HG03060 (cell line): ENCODE data around the gene PLA2R1.

Source experiments
- ATAC-seq: cut with Tn5 transposase; IDR thresholded peaks from one replicate; pipeline ENCODE4 v1.9.1; 2021; ENCODE audit warnings: low read depth, moderate number of reproducible peaks; ENCODE audit not compliant: unreplicated experiment

Gene PLA2R1

DNA sequence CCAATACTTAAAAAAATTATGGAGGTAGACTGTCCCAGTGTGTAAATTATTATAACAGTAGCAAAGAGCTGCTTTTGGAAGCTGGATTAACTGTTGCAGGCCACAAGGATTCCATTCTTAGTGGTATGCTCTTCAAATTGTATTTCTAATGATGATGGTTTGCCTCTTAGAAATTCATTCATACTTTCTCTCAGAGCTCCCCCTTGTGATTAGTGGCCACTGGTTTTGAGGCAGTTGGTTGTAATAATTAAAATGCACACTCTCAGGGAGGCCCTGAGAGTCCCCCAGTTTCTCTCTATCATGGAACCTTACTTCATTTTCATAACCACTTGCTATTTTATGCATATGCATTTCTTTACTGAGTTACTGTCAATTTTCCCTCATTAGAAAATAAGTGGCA is 122.5 kb downstream of the PLA2R1 start:
- peak; percentile 74 for ATAC-seq

DNA sequence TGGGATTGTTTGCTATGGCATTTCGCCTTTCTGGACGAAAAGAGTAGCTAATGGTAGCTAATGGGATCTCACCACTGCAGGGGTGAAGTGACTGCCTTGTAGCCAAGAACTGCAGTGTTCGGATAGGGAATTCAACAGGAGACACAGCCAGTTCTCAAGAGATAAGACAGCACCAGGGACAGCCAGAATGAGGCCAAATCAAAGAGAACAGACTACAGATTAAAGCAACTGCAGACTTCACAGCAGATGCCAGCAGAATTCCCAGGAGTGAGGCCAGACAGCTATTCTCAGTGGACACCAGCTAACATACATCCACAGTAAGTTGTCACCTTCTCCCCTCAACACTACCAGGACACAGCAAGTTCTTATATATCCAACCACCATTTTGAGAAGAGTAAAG is 124.0 kb downstream of the PLA2R1 start:
- ATAC-seq = no peak

DNA sequence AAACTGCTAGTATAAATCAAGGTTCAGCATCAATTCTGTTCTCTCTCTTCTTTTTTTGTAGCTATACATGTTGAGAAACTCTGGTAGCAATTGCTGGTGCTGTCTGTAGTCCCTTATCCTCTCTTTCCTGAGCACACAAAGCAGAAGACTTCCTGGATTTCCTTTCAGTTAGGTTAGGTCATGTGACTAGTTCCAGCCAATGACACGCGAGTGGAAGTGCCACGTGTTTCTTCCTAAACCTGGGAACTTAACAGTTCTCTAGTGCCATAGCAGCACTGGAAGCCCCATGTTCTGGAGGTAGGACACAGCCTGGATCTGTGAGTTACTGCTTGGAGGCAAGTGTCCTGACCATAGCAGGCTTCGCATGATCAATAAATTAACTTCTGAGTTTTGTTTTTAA is 125.9 kb downstream of the PLA2R1 start:
- ATAC-seq = no peak

DNA sequence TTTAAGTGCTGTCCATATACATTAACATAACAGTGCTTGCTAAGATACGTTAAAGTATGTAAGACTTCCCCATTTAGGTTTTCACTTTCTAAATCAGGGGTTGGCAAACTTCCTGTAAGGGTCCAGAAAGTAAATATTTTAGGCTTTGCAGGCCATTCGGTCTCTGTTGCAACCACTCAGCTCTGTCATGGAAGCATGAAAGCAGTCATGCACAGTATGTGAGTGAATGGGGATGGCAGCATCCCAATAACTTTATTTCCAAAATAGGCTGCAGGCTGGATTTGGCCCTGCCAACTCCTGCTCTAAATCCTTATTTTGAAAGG is 128.7 kb downstream of the PLA2R1 start:
- ATAC-seq = peak; percentile 84

DNA sequence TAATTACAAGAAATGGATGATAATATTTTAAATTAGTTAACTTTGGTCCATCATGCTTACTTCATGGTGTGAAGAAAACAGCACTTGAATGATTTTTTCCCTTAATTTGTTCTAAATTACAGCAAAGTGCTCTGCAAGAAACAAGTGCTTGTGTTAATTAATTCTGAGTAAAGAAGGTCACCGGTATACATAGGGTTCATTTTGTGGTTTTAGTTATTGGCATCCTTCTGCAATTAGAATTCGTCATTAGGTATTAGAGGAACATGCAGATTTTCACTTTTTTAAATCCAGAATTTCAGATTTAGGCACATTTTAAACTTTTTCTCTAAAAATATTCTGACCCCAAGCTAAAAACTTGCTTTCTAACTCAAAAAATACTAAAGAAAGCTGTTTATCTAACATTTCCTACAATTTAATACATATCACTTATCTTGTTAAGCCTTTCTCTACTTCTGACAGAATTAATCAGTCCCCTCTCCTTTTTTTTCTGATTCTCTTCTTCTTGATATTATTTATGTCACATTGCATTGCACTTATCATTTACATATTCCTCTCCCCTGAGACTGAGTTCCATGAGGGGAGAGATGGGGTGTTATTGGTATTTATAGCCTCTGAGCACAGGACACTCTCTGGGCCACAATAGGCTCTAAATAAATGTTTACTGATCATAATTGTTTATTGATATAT is 129.2 kb downstream of the PLA2R1 start:
- no peak for ATAC-seq

DNA sequence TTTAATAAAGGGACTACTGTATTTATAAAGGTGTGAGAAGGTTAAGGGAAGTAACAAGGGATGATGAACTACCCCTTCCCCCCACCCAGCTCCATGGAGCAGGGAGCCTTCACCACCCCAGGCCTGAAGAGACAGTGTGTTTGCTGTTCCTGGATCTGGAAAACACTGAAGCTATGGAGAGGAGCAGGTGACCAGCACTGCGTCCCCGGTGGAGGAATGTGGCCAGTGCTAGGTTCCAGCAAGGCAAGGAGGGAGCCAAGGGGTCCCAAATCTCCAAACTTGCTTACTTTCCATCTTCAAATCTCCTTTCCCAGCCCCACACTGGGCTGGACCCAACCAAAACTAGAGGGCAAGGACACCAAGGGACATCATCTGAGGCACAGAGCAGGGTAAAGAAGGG is 135.7 kb downstream of the PLA2R1 start:
- ATAC-seq = no peak

DNA sequence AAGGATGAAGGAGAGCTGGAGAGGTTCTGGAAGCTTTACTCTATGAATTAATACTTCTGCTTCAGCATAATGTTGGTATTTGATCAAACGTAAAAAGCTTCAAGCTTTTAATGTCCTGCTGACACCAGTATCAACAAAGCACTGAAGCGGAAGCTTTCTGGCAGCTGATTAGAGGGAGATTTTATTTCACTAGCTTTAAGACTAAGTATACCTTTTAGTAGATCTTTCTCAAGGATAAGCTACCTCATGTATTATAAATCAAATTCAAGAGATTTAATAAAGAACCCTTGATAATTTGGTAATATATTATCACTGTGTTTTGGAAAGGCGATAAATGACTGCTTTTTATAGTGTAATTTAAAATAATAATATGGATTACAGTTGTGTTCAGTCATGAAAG is 136.4 kb downstream of the PLA2R1 start:
- ATAC-seq = no peak

DNA sequence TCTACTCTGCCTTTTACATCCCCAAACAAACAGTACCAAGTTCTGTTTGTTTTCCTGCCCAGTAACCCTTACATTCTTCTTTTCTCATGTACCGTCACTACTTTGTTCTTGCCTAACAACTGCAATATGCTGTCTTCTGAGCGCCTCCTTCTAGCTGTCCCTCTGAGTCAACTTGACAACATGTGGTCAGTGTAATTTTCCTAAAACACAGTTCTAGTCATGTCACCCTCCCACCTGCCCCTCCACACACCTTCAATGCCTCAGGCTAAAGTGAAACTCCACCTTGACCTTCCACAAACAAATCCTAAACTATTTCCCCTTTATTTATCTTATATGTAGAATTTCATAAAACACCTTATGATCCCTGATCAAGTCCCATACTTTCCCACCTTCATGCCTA is 139.9 kb downstream of the PLA2R1 start:
- peak; percentile 58 for ATAC-seq

DNA sequence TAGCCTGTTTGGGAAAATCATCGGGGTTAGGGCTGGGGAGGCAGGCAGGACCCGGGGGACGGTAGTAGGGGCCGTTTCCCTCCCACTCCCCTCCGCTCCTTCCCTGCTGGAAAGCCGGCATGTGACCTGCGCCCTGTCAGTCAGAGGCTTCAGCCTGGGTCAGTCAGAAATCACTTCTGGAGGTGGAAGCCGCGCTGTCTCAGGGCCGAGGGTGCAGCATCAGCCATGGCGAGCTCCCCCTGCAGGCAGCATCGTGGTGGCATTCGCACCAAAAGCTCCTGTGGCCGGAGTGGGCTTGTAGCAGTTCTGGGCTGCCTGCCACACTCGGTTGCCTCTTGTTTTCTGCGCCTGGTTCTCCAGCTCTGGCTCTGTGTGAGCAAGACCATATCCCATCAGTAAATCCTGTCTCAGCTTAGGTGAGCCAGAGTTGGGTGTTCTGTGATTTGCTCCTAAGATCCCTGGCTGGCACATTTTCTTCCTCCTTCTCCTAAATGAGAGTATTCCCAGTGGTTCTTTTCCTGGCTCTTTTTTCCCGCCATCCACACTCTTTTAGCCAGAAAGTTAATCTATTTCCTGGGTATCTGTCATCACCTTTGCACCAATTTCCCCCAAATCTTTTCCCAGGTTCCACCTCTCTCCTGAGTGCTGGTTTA is 140.5 kb downstream of the PLA2R1 start:
- peak; percentile 57 for ATAC-seq

DNA sequence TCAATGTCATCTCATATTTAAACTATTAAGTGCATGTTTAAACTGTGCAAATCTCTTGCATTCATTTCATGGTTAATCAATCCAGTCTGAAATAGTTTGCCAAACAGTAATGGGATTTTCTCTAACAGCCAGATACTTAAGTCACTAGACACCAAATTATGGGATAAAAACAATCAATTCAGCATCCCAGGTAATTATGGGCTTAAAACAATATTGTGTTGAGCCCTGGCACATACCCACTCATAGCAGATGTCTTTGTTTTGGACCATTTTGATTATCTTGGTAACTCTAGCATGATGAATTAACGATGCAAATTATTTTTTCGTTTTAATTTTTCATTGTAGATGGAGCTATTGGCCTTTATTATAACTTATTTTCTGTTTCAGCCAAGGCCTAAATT is 145.9 kb downstream of the PLA2R1 start:
- no peak for ATAC-seq

DNA sequence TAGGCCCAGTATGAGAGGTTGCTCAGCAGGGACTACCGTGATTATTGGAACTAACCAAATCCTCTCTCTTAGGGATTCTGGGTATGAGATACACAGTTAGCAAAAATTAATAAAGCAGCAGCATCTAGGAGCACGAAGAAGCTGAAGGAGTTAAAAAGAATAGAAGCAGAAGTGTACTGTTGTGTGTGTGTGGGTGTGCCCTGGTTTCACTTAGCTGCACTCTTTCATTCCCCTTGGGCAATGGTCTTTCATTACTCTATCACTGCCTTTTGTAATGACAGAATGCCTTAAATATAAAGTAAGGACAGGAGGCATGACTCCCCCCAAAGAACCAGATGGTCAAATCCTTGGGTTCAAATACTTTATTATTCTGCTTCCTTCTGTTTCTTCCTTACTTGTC is 148.5 kb downstream of the PLA2R1 start:
- no peak for ATAC-seq

DNA sequence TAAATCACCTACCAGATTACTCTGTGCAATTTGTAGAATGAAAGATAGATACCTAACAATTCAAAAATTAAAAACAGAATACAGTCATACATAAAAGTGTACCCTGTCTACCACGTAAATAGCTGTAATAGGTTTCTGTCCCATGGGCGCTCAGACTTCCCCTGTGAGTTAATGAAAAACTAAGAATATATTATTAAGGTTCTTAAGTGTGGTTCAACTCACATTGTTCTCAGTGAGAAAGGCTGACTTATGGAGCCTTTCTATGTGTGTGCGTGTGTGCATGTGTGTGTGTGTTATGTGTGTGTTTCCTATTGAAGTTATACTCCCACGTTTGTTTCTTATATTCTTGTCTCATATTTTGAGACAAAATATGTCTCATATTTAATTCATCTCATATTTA is 149.8 kb downstream of the PLA2R1 start:
- ATAC-seq = no peak

DNA sequence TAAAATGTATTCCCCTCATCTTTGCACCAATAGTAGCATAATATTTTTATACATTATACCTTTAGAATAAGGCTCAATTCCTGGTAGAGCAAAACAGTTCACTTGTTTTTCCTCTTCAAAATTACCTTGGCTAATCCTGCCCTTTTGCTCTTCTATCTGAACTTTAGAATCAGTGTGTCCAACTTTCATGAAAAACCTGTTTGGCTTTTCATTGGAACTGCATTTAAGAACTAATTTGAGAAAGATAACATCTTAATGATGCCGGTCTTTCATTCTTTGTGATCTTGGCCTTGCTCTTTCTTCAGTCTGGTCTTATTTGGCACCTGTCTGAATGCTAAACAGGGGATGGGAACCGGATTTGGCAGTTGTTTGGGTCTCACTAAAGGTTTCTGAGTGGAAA is 151.5 kb downstream of the PLA2R1 start:
- no peak for ATAC-seq

DNA sequence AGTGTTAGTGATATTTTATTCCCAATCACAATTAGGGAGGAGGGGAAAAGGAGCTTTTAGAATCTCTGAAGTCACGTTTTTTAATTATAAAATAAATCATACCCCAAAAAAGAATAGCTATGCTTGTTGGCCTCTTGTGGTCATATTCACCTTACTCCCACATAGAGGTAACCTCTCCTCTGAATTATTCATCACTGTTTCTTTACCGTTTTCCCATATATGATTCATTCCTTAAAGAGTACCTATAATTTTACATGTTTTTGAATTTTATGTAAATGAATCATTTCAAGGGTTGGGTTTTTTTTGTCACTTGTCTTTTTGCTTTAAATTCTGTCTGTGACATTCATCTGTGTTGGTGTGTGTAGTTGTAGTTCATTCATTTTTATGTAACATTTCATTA is 153.8 kb downstream of the PLA2R1 start:
- ATAC-seq = no peak

DNA sequence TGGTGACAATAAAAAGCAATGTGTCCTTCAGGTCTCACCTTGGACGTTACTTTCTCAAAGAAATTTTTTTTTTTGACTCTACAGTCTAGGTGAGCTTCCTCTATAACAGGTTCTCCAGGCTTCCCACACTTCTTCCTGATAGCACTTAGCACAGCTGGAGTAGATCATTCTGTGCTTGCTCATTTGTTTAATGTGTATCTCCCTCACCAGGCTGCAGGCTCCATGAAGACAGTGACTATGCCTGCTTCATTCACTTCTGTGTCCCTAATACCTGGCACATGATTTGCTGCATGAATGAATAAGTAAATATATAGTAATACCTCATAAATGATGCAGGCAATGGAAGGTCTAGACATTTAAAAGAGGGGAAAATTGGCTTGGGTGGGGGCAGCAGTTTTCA is 154.5 kb downstream of the PLA2R1 start:
- ATAC-seq = no peak

DNA sequence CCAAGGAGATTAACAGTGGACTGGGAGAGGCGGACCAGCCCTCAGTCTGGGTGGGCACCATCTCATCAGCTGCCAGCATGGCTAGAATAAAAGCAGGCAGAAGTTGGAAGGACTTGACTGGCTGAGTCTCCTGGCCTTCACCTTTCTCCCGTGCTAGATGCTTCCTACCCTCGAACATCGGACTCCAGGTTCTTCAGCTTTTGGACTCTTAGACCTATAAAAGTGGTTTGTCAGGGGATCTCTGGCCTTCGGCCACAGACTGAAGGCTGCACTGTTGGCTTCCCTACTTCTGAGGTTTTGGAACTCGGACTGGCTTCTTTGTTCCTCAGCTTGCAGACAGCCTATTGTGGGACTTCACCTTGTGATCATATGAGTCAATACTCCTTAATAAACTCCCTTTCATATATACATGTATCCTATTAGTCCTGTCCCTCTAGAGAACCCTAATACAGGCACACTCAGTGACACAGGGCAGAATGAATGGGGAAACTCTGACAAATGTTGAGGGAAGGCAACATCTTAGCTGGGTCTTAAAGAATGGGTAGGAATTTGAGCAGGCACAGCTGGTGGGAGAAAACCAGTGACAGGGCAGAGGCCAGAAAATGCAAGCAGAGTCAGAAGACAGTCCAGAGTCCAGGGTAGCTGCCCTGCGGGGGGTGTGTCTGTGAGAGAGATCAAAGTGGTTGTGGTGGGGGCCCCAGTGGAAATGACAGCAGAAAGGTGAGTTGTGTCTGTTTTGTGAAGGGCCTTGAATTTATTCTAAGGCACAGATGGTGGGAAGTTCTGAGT is 156.3 kb downstream of the PLA2R1 start:
- no peak for ATAC-seq

DNA sequence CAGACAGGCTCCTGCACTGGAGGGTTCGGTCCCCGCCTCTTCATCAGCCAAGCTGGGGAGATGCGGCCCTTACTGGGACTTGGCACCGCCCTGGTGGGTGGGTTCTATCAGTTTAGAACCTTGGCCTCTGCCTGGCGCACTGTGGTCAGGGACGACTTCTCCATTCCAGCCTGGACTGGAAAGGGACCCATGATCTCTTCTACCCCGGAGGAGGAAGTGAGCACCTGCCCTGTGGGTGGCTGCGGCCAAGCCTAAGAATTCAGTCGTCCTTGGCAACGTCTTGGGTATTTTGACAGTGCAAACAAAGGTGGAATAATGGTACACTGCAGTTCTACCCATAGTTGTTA is 157.5 kb downstream of the PLA2R1 start:
- peak; percentile 34 for ATAC-seq

DNA sequence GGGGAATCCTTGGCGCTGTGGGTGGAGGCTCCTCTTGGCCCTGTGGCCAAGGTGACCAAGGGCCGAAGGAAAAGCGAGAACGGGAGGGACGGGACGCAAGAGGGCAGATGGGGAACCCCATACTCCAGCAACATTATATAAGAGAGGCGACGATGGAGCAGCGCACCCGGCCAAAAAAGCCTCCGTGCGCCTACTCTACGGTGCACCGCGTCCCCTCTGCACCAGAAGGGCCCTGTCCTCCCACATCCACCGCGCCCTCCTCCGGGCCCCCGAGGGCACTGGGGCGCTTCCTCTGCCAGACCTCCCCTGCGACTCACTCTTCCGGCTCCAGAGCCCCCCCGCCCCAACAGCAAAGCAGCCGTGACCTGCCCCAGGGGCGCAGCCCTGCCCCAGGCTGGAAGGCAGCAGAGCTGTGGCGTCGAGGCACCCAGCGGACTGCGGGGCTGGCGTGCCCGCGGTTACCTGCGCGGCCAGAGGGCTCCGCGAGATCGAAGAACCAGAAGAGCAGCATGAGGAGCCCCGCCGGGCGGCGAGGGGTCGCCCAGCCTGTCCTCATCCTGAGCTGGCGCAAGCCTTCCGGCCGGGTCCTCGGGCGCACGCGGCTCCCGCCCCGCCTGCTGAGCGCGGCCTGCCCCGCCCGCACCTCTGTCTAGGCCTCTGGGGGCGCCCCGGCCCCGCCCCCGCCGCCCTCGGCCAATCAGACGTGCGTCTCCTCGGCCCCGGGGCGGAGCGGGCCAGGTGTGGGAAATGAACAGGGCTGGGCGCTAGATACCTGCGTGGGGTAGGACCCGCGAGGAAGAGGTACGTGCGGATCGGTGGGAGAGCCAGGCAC is 158.1 kb downstream of the PLA2R1 start, which contains the start of gene LY75:
TSS of gene LY75 (minus strand) at position 630 of the 832 bp plus-strand sequence.
- ATAC-seq = peak; percentile 45

DNA sequence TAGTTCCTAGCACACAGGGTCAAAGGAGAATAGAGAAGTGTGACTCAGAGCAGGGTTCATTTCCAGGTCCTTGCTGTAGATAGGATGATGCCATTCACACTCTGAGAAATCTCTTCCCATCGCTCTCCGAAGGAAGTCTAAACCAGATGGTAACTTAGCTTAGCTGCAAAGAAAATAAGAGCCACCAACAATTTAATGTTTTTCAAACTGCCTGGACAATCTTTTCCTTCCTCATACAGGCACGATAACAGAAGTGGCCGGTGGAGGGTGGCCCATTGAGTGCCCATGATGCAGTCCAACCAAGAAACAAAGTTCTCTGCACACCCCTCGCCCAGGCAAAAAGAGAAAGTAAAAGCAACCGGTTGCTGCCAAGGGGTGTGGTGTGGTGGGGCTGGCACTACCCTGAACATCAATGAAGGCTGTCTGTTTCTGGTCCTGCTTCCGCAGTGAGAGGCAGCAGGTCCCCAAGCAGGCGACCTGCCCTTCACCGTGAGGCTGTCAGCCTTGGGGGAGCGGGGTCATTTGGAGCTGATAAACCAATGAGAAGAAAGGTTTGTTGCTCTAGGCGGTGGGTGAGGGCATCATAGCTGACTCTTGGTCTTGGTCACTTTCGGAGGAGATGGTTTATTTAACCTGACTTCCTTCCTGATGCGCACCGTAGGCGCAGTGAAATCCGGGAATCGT is 158.8 kb downstream of the PLA2R1 start:
- ATAC-seq = no peak

DNA sequence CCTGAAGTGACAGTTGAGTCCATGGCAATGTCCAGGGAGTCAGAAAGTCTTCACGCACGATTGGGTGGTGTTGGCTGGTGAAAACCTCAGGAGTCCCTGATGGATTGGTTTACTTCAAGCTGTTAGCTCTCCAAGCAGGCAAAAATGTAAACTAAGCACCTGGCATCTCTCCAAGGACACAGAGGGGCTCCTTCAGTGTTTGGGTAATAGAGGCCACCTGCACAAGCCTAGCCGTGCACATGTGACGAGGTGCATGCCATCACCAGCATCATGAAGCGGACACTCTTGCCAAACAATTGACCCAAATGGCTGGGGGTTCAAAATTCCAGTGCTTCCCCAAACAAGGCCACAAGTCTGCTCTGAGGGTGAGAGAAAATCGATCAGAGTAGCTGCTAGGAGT is 159.7 kb downstream of the PLA2R1 start:
- no peak for ATAC-seq
